IMR-90 (cell line): ENCODE measurements around the gene WASL. TPM values are rescaled to one million over a fixed set of nuclear protein-coding genes. Genes with fewer than 3 reads are reported as not detected.

ENCODE experiments used
- ATAC-seq: fragments of 200-7000 bp; cut with Tn5 transposase; 2 replicates; pipeline ENCODE4 v1.9.1; 2020; ENCODE audit warnings: low read depth, mild to moderate bottlenecking, moderate library complexity
- BruUV-seq: library from RNA; stranded (reverse); fragments of 400-500 nt; replicated peaks from 2 replicates; lab custom pipeline; 2021; lab: Mats Ljungman, UMichigan
- CTCF ChIA-PET: fragments of 300-600 bp; formaldehyde crosslinking; extraction: SDS; loops from one replicate; lab custom pipeline; 2021; ENCODE audit warnings: antibody characterized with exemption; lab: Yijun Ruan, JAX
- POLR2A ChIA-PET: fragments of 300-600 bp; sonication (Branson Sonifier 250); formaldehyde crosslinking; loops from one replicate; lab custom pipeline; 2022; ENCODE audit warnings: antibody characterized with exemption; ENCODE audit not compliant: unreplicated experiment; lab: Charles Lee
- DNase-seq: peaks from one replicate; pipeline ENCODE4 v3.0.0; 2013
- H2AFZ ChIP-seq: replicated peaks from 2 replicates; pipeline ENCODE3; 2013; ENCODE audit warnings: low read length, mild to moderate bottlenecking; ENCODE audit not compliant: poor library complexity
- H2AK5ac ChIP-seq: 2 replicates; pipeline ENCODE4 v1.6.1; 2013; ENCODE audit warnings: low read depth, low read length, inconsistent platforms
- H2AK9ac ChIP-seq: replicated peaks from 2 replicates; pipeline ENCODE3; 2013; ENCODE audit warnings: mild to moderate bottlenecking, low read depth, low read length, moderate library complexity; ENCODE audit not compliant: poor library complexity
- H2BK120ac ChIP-seq: 2 replicates; pipeline ENCODE4 v1.6.1; 2013; ENCODE audit warnings: low read depth, low read length, inconsistent platforms
- H2BK15ac ChIP-seq: 3 replicates; pipeline ENCODE4 v1.6.1; 2013; ENCODE audit warnings: low read depth, low read length, inconsistent platforms
- H2BK20ac ChIP-seq: 2 replicates; pipeline ENCODE4 v1.6.1; 2013; ENCODE audit warnings: low read depth, mild to moderate bottlenecking, inconsistent platforms, low read length, moderate library complexity
- H2BK5ac ChIP-seq: 2 replicates; pipeline ENCODE4 v1.6.1; 2013; ENCODE audit warnings: mild to moderate bottlenecking, low read depth, low read length, inconsistent platforms; ENCODE audit not compliant: poor library complexity, severe bottlenecking
- H3K14ac ChIP-seq: replicated peaks from 2 replicates; pipeline ENCODE4 v1.6.1; 2013; ENCODE audit warnings: low read depth, low read length, inconsistent platforms
- H3K18ac ChIP-seq: 2 replicates; pipeline ENCODE4 v1.6.1; 2013; ENCODE audit warnings: low read depth, low read length, control low read depth
- H3K23ac ChIP-seq: 2 replicates; pipeline ENCODE4 v1.6.1; 2013; ENCODE audit warnings: low read depth, low read length, inconsistent platforms
- H3K27ac ChIP-seq: 2 replicates; pipeline ENCODE4 v1.5.1; 2013; ENCODE audit warnings: mild to moderate bottlenecking, control low read depth, low read length; ENCODE audit not compliant: insufficient read depth
- H3K27me3 ChIP-seq: 2 replicates; pipeline ENCODE4 v1.6.1; 2013; ENCODE audit warnings: low read length; ENCODE audit not compliant: control insufficient read depth, insufficient read depth
- H3K36me3 ChIP-seq: 2 replicates; pipeline ENCODE4 v1.6.1; 2013; ENCODE audit warnings: low read length, mixed read lengths; ENCODE audit not compliant: control insufficient read depth, insufficient read depth
- H3K4ac ChIP-seq: 2 replicates; pipeline ENCODE4 v1.6.1; 2013; ENCODE audit warnings: low read depth, low read length, inconsistent platforms
- H3K4me1 ChIP-seq: 2 replicates; pipeline ENCODE4 v1.6.1; 2013; ENCODE audit warnings: low read length, mixed read lengths; ENCODE audit not compliant: control insufficient read depth, insufficient read depth
- H3K4me2 ChIP-seq: 2 replicates; pipeline ENCODE4 v1.6.1; 2013; ENCODE audit warnings: low read depth, mild to moderate bottlenecking, control low read depth, low read length, moderate library complexity
- H3K4me3 ChIP-seq: 2 replicates; pipeline ENCODE4 v1.5.1; 2013; ENCODE audit warnings: low read depth, mild to moderate bottlenecking, control low read depth, low read length, moderate library complexity; ENCODE audit not compliant: insufficient read depth
- H3K56ac ChIP-seq: 2 replicates; pipeline ENCODE4 v1.6.1; 2013; ENCODE audit warnings: low read length, inconsistent platforms; ENCODE audit not compliant: insufficient read depth; ENCODE audit errors: extremely low read depth
- H3K79me1 ChIP-seq, 2 experiments: 2 replicates each; pipeline ENCODE4 v1.6.1; 2013; ENCODE audit warnings: low read length in 2 of 2, inconsistent platforms in 1 of 2, low read depth in 1 of 2
- H3K9ac ChIP-seq: 2 replicates; pipeline ENCODE4 v1.6.1; 2013; ENCODE audit warnings: low read depth, low read length, control low read depth
- H3K9me1 ChIP-seq: 2 replicates; pipeline ENCODE4 v1.6.1; 2013; ENCODE audit warnings: low read length, inconsistent platforms; ENCODE audit not compliant: insufficient read depth
- H3K9me3 ChIP-seq: 2 replicates; pipeline ENCODE4 v1.6.1; 2013; ENCODE audit warnings: low read length; ENCODE audit not compliant: control insufficient read depth, insufficient read depth
- H4K20me1 ChIP-seq: 2 replicates; pipeline ENCODE4 v1.6.1; 2013; ENCODE audit warnings: low read length, inconsistent platforms; ENCODE audit not compliant: insufficient read depth
- H4K5ac ChIP-seq: 2 replicates; pipeline ENCODE4 v1.6.1; 2013; ENCODE audit warnings: mild to moderate bottlenecking, low read depth, low read length, control low read depth
- H4K8ac ChIP-seq, 2 experiments: 2 replicates each; pipeline ENCODE4 v1.6.1; 2013; ENCODE audit warnings: low read depth in 2 of 2, low read length in 2 of 2, control low read depth in 1 of 2, inconsistent platforms in 1 of 2
- H4K91ac ChIP-seq: 2 replicates; pipeline ENCODE4 v1.6.1; 2013; ENCODE audit warnings: low read depth, low read length, inconsistent platforms; ENCODE audit not compliant: insufficient read depth
- BHLHE40 ChIP-seq: fragments of 150-350 bp; IDR thresholded peaks from 2 replicates; pipeline ENCODE4 v1.6.1; 2016; ENCODE audit warnings: mild to moderate bottlenecking, low read depth, low read length
- CEBPB ChIP-seq: IDR thresholded peaks from 2 replicates; pipeline ENCODE4 v1.6.1; 2012; ENCODE audit warnings: low read depth, low read length, improper control_type of control experiment
- CHD1 ChIP-seq: IDR thresholded peaks from 2 replicates; pipeline ENCODE4 v1.6.1; 2012; ENCODE audit warnings: low read depth, low read length, improper control_type of control experiment
- FOS ChIP-seq: fragments of 150-350 bp; IDR thresholded peaks from 2 replicates; pipeline ENCODE4 v1.6.1; 2016; ENCODE audit warnings: low read depth, low read length
- MAFK ChIP-seq: IDR thresholded peaks from 2 replicates; pipeline ENCODE4 v1.6.1; 2012; ENCODE audit warnings: low read depth, low read length, improper control_type of control experiment
- MAZ ChIP-seq: IDR thresholded peaks from 2 replicates; pipeline ENCODE4 v1.6.1; 2012; ENCODE audit warnings: low read depth, mild to moderate bottlenecking, low read length, improper control_type of control experiment, moderate library complexity, borderline replicate concordance
- MXI1 ChIP-seq: IDR thresholded peaks from 2 replicates; pipeline ENCODE4 v1.6.1; 2012; ENCODE audit warnings: low read depth, mild to moderate bottlenecking, low read length, moderate library complexity, borderline replicate concordance
- NFE2L2 ChIP-seq: fragments of 150-350 bp; IDR thresholded peaks from 2 replicates; pipeline ENCODE4 v1.6.1; 2016; ENCODE audit warnings: low read depth, mild to moderate bottlenecking, low read length
- POLR2A ChIP-seq: IDR thresholded peaks from 2 replicates; pipeline ENCODE4 v1.6.1; 2012; ENCODE audit warnings: mild to moderate bottlenecking, low read depth, low read length
- RAD21 ChIP-seq: IDR thresholded peaks from 2 replicates; pipeline ENCODE4 v1.6.1; 2012; ENCODE audit warnings: low read length, improper control_type of control experiment
- RCOR1 ChIP-seq: IDR thresholded peaks from 2 replicates; pipeline ENCODE4 v1.6.1; 2012; ENCODE audit warnings: mild to moderate bottlenecking, low read length, improper control_type of control experiment; ENCODE audit not compliant: insufficient replicate concordance
- RFX5 ChIP-seq: IDR thresholded peaks from 2 replicates; pipeline ENCODE4 v1.8.0; 2012; ENCODE audit warnings: low read depth, mild to moderate bottlenecking, low read length, moderate library complexity
- SMC3 ChIP-seq: fragments of 150-350 bp; IDR thresholded peaks from 2 replicates; pipeline ENCODE4 v1.6.1; 2016; ENCODE audit warnings: low read depth, mild to moderate bottlenecking, antibody characterized with exemption, low read length, moderate library complexity
- WGBS, 2 experiments: methylation state at CpG; one replicate each; pipeline versions ENCODE4 v1.1.5 to v1.1.7; 2013; ENCODE audit warnings: missing lambda C conversion rate in 2 of 2; ENCODE audit not compliant: insufficient read length in 1 of 2; ENCODE audit errors: extremely low coverage in 2 of 2; 5-methylcytosine and 5-hydroxymethylcytosine counted together
- dilution Hi-C: fragments of 300-500 bp; cut with HindIII; formaldehyde crosslinking; loops from one replicate; pipeline ENCODE4 v1.14.3; 2018; ENCODE audit warnings: low sequenced_read_pairs; ENCODE audit not compliant: unreplicated experiment
- in situ Hi-C: fragments of 300-500 bp; cut with MboI; formaldehyde crosslinking; loops from 3 replicates; pipeline ENCODE4 v1.14.3; 2019; ENCODE audit warnings: low sequenced_read_pairs, inconsistent platforms, mixed read lengths
- intact Hi-C: fragments of 100-400 bp; cut with micrococcal nuclease; formaldehyde crosslinking; loops from 2 replicates; pipeline ENCODE4 v1.10.0; 2022
- polyA plus RNA-seq, 3 experiments: library from polyadenylated mRNA; depleted of rRNA; stranded (reverse); fragments of >200 nt; gene quantifications; 2 replicates each; pipeline ENCODE4 v1.2.3, GENCODE V29; 2012; ENCODE audit warnings: low replicate concordance in 1 of 3
- total RNA-seq: library from RNA; depleted of rRNA; stranded (reverse); fragments of >200 nt; gene quantifications from 2 replicates; pipeline ENCODE4 v1.2.3, GENCODE V29; 2012
- TF ChIP-seq, protein P1 (sequence below): fragments of 150-350 bp; IDR thresholded peaks from 2 replicates; pipeline ENCODE4 v1.6.1; 2017; ENCODE audit warnings: mild to moderate bottlenecking, antibody characterized with exemption, low read length, low read depth
- TF ChIP-seq, protein P2 (sequence below): fragments of 150-350 bp; IDR thresholded peaks from 2 replicates; pipeline ENCODE4 v1.6.1; 2016; ENCODE audit warnings: low read depth, mild to moderate bottlenecking, low read length, moderate library complexity, borderline replicate concordance
- TF ChIP-seq, protein P3 (sequence below): conservative IDR thresholded peaks from 2 replicates; pipeline ENCODE4 v1.5.1; 2012; ENCODE audit warnings: mild to moderate bottlenecking, low read depth, low read length, improper control_type of control experiment

WASL gene
- total and polyA plus RNA-seq, 2 of the 4 experiments (the other 2 are of a cell fraction) = 2.3 to 7.9 TPM

DNA sequence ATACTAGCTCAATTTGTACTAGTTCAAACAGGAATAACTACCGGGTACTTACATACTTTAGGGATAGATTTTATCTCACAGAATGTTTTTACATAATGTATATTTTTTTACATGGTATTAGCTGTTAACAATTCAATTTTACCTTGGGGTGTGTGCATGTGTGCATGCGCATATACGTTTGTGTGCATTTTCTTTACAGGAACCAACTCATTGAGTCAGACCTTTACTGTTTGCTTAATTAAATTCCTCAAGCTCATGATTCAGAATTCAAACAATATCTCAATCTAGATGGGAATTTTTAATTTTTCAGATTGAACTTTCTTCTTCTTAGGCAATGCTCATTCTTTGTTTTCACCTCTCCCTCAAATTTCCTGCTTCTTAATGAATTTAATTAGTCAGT is 24.7 kb upstream of the WASL start:
- Histone ChIP-seq H2BK120ac (no peak overlapping the region), H3K9me1 (no peaks in the 10 kb centered on the region), H2BK15ac (no peak overlapping the region), H3K9ac (no peak overlapping the region), H2AK5ac (no peak overlapping the region), H2AK9ac (no peak overlapping the region), H4K5ac (no peak overlapping the region), H2BK20ac (no peak overlapping the region), H4K8ac (no peak overlapping the region), H3K18ac (no peak overlapping the region), H3K36me3 (no peaks in the 10 kb centered on the region), H3K4me2 (no peak overlapping the region), H3K4me1 (no peaks in the 10 kb centered on the region), H3K79me1 (no peaks in the 10 kb centered on the region), H3K23ac (no peak overlapping the region), H3K9me3 (no peaks in the 10 kb centered on the region), H3K27me3 (no peaks in the 10 kb centered on the region; the same call in 1 of the 2 replicates), H3K14ac (no peak overlapping the region), H4K91ac (no peak overlapping the region), H3K56ac (no peak overlapping the region), H2AFZ (no peak overlapping the region), H4K20me1 (no peaks in the 10 kb centered on the region), H3K4me3 (no peak overlapping the region), H3K27ac (no peak overlapping the region), H2BK5ac (no peak overlapping the region), H3K4ac (no peak overlapping the region)
- BruUV-seq = no TSS peak
- ATAC-seq (no peak), DNase-seq (no peak)
- intact Hi-C loops = no loop called here
- no peak for TF ChIP-seq SMC3
- TF ChIP-seq NFE2L2 = no peak
- TF ChIP-seq POLR2A = no peak
- no peak for TF ChIP-seq MAZ
- no peak for TF ChIP-seq MXI1
- TF ChIP-seq RFX5 = no peak
- TF ChIP-seq RCOR1 = no peak
- no peak for TF ChIP-seq MAFK
- TF ChIP-seq, protein P1, sequence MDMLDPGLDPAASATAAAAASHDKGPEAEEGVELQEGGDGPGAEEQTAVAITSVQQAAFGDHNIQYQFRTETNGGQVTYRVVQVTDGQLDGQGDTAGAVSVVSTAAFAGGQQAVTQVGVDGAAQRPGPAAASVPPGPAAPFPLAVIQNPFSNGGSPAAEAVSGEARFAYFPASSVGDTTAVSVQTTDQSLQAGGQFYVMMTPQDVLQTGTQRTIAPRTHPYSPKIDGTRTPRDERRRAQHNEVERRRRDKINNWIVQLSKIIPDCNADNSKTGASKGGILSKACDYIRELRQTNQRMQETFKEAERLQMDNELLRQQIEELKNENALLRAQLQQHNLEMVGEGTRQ = no peak
- no peak for TF ChIP-seq RAD21
- TF ChIP-seq, protein P2, sequence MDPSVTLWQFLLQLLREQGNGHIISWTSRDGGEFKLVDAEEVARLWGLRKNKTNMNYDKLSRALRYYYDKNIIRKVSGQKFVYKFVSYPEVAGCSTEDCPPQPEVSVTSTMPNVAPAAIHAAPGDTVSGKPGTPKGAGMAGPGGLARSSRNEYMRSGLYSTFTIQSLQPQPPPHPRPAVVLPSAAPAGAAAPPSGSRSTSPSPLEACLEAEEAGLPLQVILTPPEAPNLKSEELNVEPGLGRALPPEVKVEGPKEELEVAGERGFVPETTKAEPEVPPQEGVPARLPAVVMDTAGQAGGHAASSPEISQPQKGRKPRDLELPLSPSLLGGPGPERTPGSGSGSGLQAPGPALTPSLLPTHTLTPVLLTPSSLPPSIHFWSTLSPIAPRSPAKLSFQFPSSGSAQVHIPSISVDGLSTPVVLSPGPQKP = no peak
- TF ChIP-seq, protein P3, sequence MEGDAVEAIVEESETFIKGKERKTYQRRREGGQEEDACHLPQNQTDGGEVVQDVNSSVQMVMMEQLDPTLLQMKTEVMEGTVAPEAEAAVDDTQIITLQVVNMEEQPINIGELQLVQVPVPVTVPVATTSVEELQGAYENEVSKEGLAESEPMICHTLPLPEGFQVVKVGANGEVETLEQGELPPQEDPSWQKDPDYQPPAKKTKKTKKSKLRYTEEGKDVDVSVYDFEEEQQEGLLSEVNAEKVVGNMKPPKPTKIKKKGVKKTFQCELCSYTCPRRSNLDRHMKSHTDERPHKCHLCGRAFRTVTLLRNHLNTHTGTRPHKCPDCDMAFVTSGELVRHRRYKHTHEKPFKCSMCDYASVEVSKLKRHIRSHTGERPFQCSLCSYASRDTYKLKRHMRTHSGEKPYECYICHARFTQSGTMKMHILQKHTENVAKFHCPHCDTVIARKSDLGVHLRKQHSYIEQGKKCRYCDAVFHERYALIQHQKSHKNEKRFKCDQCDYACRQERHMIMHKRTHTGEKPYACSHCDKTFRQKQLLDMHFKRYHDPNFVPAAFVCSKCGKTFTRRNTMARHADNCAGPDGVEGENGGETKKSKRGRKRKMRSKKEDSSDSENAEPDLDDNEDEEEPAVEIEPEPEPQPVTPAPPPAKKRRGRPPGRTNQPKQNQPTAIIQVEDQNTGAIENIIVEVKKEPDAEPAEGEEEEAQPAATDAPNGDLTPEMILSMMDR = no peak
- TF ChIP-seq CEBPB = no peak
- TF ChIP-seq FOS = no peak
- no peak for TF ChIP-seq CHD1
- TF ChIP-seq BHLHE40 = no peak
- dilution Hi-C loops = no loop called here
- ChIA-PET POLR2A (no interaction called here), CTCF (interaction anchor here (0.5 kb wide), 1 partner anchor 76 kb away, joined by 4 read pairs; no protein-coding TSS in a partner anchor)
- no CpG with 5 or more reads among the region's 3 CpGs for WGBS, 2 experiments
- in situ Hi-C loops = no loop called here
